NCI-H1417 treated with DMSO at 0.1 percent for 48 hours (cell line): ENCODE measurements around the gene SFXN5.

ENCODE experiments used
- DNase-seq: peaks from one replicate; lab custom pipeline; 2025; lab: John Stamatoyannopoulos, UW

SFXN5 gene

GRCh38 chr2:72940361-72940760 lies 131.2 kb downstream of the SFXN5 start:
- no peak for DNase-seq

GRCh38 chr2:72938455-72938854 lies 133.1 kb downstream of the SFXN5 start:
- no peak for DNase-seq

GRCh38 chr2:72937356-72937669 lies 134.2 kb downstream of the SFXN5 start:
- no peak for DNase-seq

GRCh38 chr2:72936660-72937355 lies 134.7 kb downstream of the SFXN5 start:
- no peak for DNase-seq

- no peak for DNase-seq
Measured at GRCh38 chr2:72935611-72935957, 135.9 kb downstream of the SFXN5 start.

GRCh38 chr2:72934683-72935610 lies 136.6 kb downstream of the SFXN5 start:
- DNase-seq: no peak

GRCh38 chr2:72933646-72934151 lies 137.8 kb downstream of the SFXN5 start:
- DNase-seq: no peak

GRCh38 chr2:72933207-72933606 lies 138.3 kb downstream of the SFXN5 start:
- DNase-seq: no peak

GRCh38 chr2:72932805-72933204 lies 138.7 kb downstream of the SFXN5 start:
- no peak for DNase-seq

GRCh38 chr2:72932045-72932740 lies 139.3 kb downstream of the SFXN5 start:
- DNase-seq: no peak

GRCh38 chr2:72931280-72931910 lies 140.1 kb downstream of the SFXN5 start:
- no peak for DNase-seq

GRCh38 chr2:72929010-72929409 lies 142.5 kb downstream of the SFXN5 start:
- DNase-seq: no peak

GRCh38 chr2:72927619-72928550 lies 143.6 kb downstream of the SFXN5 start:
- DNase-seq: no peak

- no peak for DNase-seq
Measured at GRCh38 chr2:72926811-72927465, 144.6 kb downstream of the SFXN5 start.

GRCh38 chr2:72926368-72926767 lies 145.1 kb downstream of the SFXN5 start:
- DNase-seq: no peak

GRCh38 chr2:72925328-72925943 lies 146.1 kb downstream of the SFXN5 start:
- no peak for DNase-seq

- DNase-seq: no peak
Measured at GRCh38 chr2:72924353-72925240, 146.9 kb downstream of the SFXN5 start.

GRCh38 chr2:72923833-72924352 lies 147.6 kb downstream of the SFXN5 start:
- no peak for DNase-seq

GRCh38 chr2:72921853-72922252 lies 149.7 kb downstream of the SFXN5 start:
- DNase-seq: no peak
